Measurements from ENCODE around the gene TEDC1. TPM values are rescaled to one million over a fixed set of nuclear protein-coding genes. Genes with fewer than 3 reads are reported as not detected.

Gene TEDC1, protein sequence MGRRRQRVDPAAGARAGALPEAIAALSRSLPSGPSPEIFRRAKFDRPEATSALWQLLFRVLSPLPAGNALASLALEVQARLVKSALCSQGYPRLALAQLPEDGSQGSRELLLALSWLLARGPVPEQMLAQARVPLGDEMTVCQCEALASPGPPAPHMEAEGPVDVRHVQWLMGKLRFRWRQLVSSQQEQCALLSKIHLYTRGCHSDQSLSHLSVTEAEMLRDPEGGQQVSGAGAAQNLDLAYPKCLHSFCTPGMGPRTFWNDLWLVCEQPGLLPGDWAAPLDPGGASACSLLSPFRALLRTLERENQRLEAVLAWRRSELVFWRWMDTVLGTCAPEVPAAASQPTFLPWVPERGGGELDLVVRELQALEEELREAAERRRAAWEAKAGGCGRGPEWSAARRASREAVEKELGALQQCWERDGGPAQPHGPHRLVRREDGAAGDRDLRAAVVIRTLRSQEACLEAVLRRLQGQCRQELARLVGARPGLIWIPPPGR
- total RNA-seq (2014; rRNA removed; shearing (Covaris generic)) (8.7 and 9.8 TPM in 2 replicates), polyA plus RNA-seq (2016; fragmentation: Nextera tagmentation; extraction: Ambion mirVana) (4.0 and 6.4 TPM in 2 replicates)

DNA sequence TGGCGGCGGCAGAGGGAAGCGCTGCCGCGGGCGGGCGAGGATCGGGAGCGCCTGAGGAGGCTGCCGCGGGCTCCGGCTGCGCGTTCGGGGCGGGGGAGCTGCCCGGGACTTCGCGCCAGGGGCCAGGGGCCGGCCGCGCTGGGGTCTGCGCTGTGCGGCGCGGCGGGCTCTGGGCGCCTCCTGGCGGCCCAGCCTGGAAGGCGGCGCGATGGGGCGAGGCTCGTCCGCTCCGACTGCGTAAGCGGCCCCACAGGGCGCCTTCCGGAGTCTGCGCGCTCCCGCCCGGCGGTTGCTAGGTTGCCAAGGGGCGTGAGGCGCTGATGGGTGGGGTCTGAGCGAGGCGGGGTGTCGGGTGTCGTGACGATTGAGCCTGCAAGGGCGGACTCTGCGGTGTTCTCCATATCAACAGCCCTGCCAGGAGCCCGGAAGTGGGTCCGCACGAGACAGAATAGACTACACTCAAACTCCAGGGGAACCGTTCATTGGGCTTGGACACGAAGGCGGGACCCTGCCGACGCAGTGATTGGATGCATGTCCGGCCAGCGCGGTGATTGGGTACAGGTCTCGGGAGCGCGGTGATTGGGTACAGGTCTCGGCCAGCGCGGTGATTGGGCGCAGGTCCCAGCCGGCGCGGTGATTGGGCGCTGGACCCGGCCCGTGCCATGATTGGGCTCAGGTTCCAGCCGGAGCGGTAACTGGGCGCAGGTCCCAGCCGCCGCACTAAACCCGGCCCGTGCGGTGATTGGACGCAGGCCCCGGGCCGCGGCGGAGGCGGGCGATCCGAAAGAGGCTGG, at the start of gene TEDC1:
Gene TEDC1 (plus strand): TSS at position 675 of the 794 bp plus-strand sequence. CDS start 130 bp downstream, outside the sequence.
- peak within 1 kb of the TSS; percentile 89 for H3K4me2 ChIP-seq (ENCODE audit: unreplicated experiment)
- H4K20me1 ChIP-seq (ENCODE audit: insufficient read depth), result no peaks in the 10 kb centered on the region
- in situ Hi-C loops (cut with MboI), result no loop called here
- peak within 1 kb of the TSS; percentile 77 for H3K4me3 ChIP-seq
- H3K27me3 ChIP-seq (replicated peaks; ENCODE audit: insufficient read depth), result peaks cover 17% of the 10 kb centered on the region
- no peaks in the 10 kb centered on the region for H3K79me2 ChIP-seq (ENCODE audit: insufficient read depth)
- WGBS, 2 experiments (ENCODE audit: low coverage in 1 of 2, low lambda C conversion rate in 2 of 2, missing lambda C conversion rate in 2 of 2), result 1% methylated on average over 60 to 71 of the region's 94 CpGs
- peak; percentile 100 for DNase-seq
- peak within 1 kb of the TSS; percentile 74 for H2AFZ ChIP-seq
- H3K9me2 ChIP-seq (ENCODE audit: insufficient read depth), result no peaks in the 10 kb centered on the region
- H3F3A ChIP-seq (ENCODE audit: insufficient read depth), result no peaks in the 10 kb centered on the region
- no peaks in the 10 kb centered on the region for H3K9me3 ChIP-seq (ENCODE audit: low read depth)
- H3K27ac ChIP-seq, result peak within 1 kb of the TSS; percentile 80
- H3K36me3 ChIP-seq (ENCODE audit: low read depth), result no peaks in the 10 kb centered on the region
- peaks cover 4% of the 10 kb centered on the region; the same call in 1 of the 2 replicates for H3K4me1 ChIP-seq (ENCODE audit: insufficient read depth)
- peak within 1 kb of the TSS; percentile 95 for H3K9ac ChIP-seq
- no peak for TF ChIP-seq EZH2 (IDR thresholded peaks at IDR 0.05; ENCODE audit: insufficient read depth, poor library complexity, severe bottlenecking)
- TF ChIP-seq EZH2phosphoT487 (IDR thresholded peaks at IDR 0.05; ENCODE audit: insufficient read depth, low read depth), result no peak

DNA sequence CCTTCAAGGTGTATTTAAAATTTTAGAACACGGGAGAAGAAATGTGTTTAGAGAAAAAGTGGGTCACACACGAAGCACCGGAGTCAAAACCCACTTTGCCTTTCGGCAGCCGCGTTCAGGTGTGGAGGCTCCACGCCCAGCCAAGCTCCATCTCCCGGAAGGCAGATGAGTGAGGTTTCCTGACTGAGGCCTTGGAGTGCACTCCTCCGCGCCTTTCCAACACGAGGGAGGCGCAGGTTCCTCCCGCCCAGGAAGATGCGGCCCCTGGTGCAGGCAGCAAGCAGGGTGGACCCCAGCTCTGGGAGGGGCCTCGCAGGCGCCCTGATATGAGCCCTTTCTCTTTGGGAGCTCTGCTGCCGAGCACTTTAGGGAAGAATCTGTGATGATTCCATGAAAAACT, 48.9 kb upstream of the TEDC1 start:
- DNase-seq, result no peak
- WGBS, 2 experiments (ENCODE audit: low coverage in 1 of 2, low lambda C conversion rate in 2 of 2, missing lambda C conversion rate in 2 of 2), result 81 to 82% methylated on average over 17 of the region's 17 CpGs
- no peaks in the 10 kb centered on the region for H4K20me1 ChIP-seq (ENCODE audit: insufficient read depth)

DNA sequence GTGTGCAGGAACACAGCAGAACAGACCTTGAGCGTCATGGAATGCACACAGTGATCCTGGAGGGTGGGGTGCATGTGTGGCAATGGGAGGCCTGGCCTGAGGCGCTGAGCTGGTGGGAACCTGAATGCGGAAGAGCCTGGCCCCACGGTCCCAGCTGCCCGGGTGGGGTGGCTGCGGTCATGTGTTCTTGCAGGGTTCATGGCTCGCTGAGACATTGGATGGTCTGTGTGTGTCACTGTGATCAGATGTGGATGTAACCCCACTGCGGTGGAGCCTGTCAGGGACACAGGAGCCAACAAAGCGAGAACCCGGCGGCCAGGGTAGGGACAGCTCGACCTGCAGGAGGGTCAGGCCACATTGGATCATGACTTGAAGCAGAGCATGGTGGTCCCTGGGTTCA, 48.2 kb upstream of the TEDC1 start:
- TF ChIP-seq EZH2 (IDR thresholded peaks at IDR 0.05; ENCODE audit: insufficient read depth, poor library complexity, severe bottlenecking) (no peak), EZH2phosphoT487 (IDR thresholded peaks at IDR 0.05; ENCODE audit: insufficient read depth, low read depth) (no peak)
- no peaks in the 10 kb centered on the region for H3F3A ChIP-seq (ENCODE audit: insufficient read depth)
- H2AFZ ChIP-seq, result no peak overlapping the region
- H3K79me2 ChIP-seq (ENCODE audit: insufficient read depth), result peaks cover 40% of the 10 kb centered on the region
- no peaks in the 10 kb centered on the region for H4K20me1 ChIP-seq (ENCODE audit: insufficient read depth)
- WGBS, 2 experiments (ENCODE audit: low coverage in 1 of 2, low lambda C conversion rate in 2 of 2, missing lambda C conversion rate in 2 of 2), result 84% methylated on average over 12 of the region's 12 CpGs
- no peak overlapping the region for H3K4me3 ChIP-seq
- in situ Hi-C loops (cut with MboI), result no loop called here
- no peak overlapping the region for H3K27ac ChIP-seq
- no peak overlapping the region for H3K4me2 ChIP-seq (ENCODE audit: unreplicated experiment)
- no peaks in the 10 kb centered on the region for H3K36me3 ChIP-seq (ENCODE audit: low read depth)
- H3K27me3 ChIP-seq (replicated peaks; ENCODE audit: insufficient read depth), result no peaks in the 10 kb centered on the region
- no peaks in the 10 kb centered on the region for H3K9me3 ChIP-seq (ENCODE audit: low read depth)
- no peaks in the 10 kb centered on the region for H3K9me2 ChIP-seq (ENCODE audit: insufficient read depth)
- no peak overlapping the region for H3K9ac ChIP-seq
- no peak for DNase-seq
- H3K4me1 ChIP-seq (ENCODE audit: insufficient read depth), result no peaks in the 10 kb centered on the region

More for the DNA sequence above, 48.9 kb upstream of the TEDC1 start:
- Histone ChIP-seq H3K27me3 (replicated peaks; ENCODE audit: insufficient read depth) (no peaks in the 10 kb centered on the region), H3K79me2 (ENCODE audit: insufficient read depth) (peaks cover 44% of the 10 kb centered on the region), H3F3A (ENCODE audit: insufficient read depth) (no peaks in the 10 kb centered on the region), H3K4me3 (no peak overlapping the region), H2AFZ (no peak overlapping the region), H3K9me3 (ENCODE audit: low read depth) (no peaks in the 10 kb centered on the region), H3K9ac (no peak overlapping the region), H3K4me1 (ENCODE audit: insufficient read depth) (no peaks in the 10 kb centered on the region), H3K27ac (no peak overlapping the region), H3K36me3 (ENCODE audit: low read depth) (no peaks in the 10 kb centered on the region), H3K4me2 (ENCODE audit: unreplicated experiment) (no peak overlapping the region), H3K9me2 (ENCODE audit: insufficient read depth) (no peaks in the 10 kb centered on the region)
- in situ Hi-C loops (cut with MboI), result no loop called here
- TF ChIP-seq EZH2 (IDR thresholded peaks at IDR 0.05; ENCODE audit: insufficient read depth, poor library complexity, severe bottlenecking) (no peak), EZH2phosphoT487 (IDR thresholded peaks at IDR 0.05; ENCODE audit: insufficient read depth, low read depth) (no peak)

DNA sequence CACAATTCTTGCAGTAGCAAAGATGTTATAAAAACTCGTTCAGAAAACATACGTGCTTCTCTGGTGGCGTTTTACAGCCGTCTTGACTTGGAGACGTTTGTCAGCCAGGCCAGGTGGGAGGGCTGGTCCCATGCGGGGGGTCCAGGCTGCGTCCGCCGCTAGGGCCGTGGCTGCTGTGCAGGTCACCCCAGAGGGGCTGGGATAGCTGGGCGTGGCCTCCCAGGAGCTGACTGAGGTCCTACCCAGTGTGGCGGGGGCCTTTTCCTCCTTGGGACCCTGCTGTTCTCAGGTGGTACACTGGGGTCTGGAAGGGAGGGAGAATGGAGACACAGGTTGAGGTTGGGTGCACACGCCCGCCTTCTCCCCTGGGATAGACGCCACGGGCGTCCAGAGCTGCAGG, 46.2 kb upstream of the TEDC1 start:
- no peaks in the 10 kb centered on the region for H3K4me1 ChIP-seq (ENCODE audit: insufficient read depth)
- H3K36me3 ChIP-seq (ENCODE audit: low read depth), result no peaks in the 10 kb centered on the region
- no peaks in the 10 kb centered on the region for H3K9me2 ChIP-seq (ENCODE audit: insufficient read depth)
- H3F3A ChIP-seq (ENCODE audit: insufficient read depth), result no peaks in the 10 kb centered on the region
- H2AFZ ChIP-seq, result no peak overlapping the region
- no peak overlapping the region for H3K4me3 ChIP-seq
- in situ Hi-C loops (cut with MboI), result no loop called here
- TF ChIP-seq EZH2 (IDR thresholded peaks at IDR 0.05; ENCODE audit: insufficient read depth, poor library complexity, severe bottlenecking) (no peak), EZH2phosphoT487 (IDR thresholded peaks at IDR 0.05; ENCODE audit: insufficient read depth, low read depth) (no peak)
- DNase-seq, result no peak
- H3K27me3 ChIP-seq (replicated peaks; ENCODE audit: insufficient read depth), result no peaks in the 10 kb centered on the region
- 87 to 88% methylated on average over 17 of the region's 17 CpGs for WGBS, 2 experiments (ENCODE audit: low coverage in 1 of 2, low lambda C conversion rate in 2 of 2, missing lambda C conversion rate in 2 of 2)
- H3K9me3 ChIP-seq (ENCODE audit: low read depth), result no peaks in the 10 kb centered on the region
- no peaks in the 10 kb centered on the region for H4K20me1 ChIP-seq (ENCODE audit: insufficient read depth)
- no peak overlapping the region for H3K4me2 ChIP-seq (ENCODE audit: unreplicated experiment)
- H3K27ac ChIP-seq, result no peak overlapping the region
- H3K9ac ChIP-seq, result no peak overlapping the region
- H3K79me2 ChIP-seq (ENCODE audit: insufficient read depth), result peaks cover 27% of the 10 kb centered on the region; the same call in 1 of the 2 replicates
